Measurements from ENCODE around the gene GJD3.

DNA sequence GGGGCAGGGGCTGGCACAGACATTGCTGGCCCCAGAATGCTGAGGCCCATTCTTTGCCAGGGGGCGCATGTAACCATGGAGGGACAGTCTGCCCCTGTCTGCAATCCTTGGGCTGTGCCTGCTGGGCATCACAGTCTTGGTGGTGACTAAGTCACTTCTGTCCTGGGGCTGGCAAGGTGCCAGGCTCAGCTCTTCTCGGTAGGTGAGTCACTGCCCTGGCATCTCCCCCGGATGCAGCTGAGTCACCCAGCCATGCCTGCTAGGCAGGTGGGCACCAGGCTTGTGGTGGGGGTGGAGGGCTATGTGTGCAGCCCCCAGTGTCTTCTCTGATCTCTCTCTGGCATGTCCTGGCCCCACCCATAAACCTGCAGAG lies 50.0 kb downstream of the GJD3 start:
- TF ChIP-seq, protein P1, sequence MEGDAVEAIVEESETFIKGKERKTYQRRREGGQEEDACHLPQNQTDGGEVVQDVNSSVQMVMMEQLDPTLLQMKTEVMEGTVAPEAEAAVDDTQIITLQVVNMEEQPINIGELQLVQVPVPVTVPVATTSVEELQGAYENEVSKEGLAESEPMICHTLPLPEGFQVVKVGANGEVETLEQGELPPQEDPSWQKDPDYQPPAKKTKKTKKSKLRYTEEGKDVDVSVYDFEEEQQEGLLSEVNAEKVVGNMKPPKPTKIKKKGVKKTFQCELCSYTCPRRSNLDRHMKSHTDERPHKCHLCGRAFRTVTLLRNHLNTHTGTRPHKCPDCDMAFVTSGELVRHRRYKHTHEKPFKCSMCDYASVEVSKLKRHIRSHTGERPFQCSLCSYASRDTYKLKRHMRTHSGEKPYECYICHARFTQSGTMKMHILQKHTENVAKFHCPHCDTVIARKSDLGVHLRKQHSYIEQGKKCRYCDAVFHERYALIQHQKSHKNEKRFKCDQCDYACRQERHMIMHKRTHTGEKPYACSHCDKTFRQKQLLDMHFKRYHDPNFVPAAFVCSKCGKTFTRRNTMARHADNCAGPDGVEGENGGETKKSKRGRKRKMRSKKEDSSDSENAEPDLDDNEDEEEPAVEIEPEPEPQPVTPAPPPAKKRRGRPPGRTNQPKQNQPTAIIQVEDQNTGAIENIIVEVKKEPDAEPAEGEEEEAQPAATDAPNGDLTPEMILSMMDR (IDR thresholded peaks at IDR 0.05; ENCODE audit: insufficient read depth, low read length) = no peak
- TF ChIP-seq POLR2AphosphoS5 (IDR thresholded peaks at IDR 0.05; ENCODE audit: low read depth) = peak; percentile 58; the same call in 1 of the 2 replicates
- no peak for TF ChIP-seq GABPA (IDR thresholded peaks at IDR 0.05; ENCODE audit: low read depth)
- TF ChIP-seq REST (IDR thresholded peaks at IDR 0.05; ENCODE audit: insufficient replicate concordance, low read depth) = no peak
